Activated CD4-positive, alpha-beta T cell treated with anti-CD3 and anti-CD28 coated beads, Interleukin-2, amount 50 U/mL, for 1 hour (primary cell): ENCODE data around the gene RIMKLB.
"Not testable (repeated sequence)": the region's sequence is repeated elsewhere in the genome, so short reads cannot be mapped to it uniquely, and the experiment has no call there.

Experiments used
- DNase-seq: peaks from one replicate; pipeline ENCODE4 v3.0.0-alpha.2; 2020

RIMKLB gene

DNA sequence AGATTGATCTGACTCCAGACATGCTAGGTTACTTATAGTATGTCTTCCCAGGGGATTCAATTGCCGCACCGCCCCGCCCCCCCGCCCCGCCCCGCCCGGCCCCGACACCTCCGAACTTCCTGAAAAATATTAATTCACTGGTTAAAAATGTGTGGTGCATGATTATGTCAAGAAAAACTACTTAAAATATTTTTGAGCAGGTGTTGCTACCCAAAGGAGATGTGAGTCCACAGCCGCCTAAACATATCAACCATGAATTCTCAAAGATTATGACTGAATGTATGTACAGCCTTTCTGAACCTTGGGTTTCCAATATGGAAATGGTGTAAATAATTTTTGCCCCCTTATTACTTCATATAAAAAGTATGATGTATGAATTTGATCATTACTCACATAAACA is 2.7 kb upstream of the RIMKLB start:
- no peak for DNase-seq

- DNase-seq, result no peak
Observed at GRCh38 chr12:8696442-8697090, 1.2 kb upstream of the RIMKLB start.

DNA sequence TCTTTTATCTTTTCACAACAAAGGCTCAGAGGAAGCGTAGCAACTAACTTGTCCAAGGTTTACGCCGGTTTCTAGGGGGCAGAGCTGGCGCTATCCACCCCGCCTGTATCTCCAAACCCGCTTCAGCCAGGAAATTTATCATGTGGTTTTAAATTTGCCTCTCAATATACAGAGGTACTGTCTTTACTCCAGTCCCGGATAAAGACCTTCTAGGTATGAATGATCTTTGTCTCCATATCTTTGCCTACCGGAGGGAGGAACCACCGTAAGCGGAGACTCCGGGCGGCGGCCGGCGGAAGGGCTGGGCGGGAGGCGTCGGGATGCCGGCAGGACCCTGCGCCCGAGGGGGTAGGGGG is 693 bp upstream of the RIMKLB start:
- DNase-seq, result no peak

DNA sequence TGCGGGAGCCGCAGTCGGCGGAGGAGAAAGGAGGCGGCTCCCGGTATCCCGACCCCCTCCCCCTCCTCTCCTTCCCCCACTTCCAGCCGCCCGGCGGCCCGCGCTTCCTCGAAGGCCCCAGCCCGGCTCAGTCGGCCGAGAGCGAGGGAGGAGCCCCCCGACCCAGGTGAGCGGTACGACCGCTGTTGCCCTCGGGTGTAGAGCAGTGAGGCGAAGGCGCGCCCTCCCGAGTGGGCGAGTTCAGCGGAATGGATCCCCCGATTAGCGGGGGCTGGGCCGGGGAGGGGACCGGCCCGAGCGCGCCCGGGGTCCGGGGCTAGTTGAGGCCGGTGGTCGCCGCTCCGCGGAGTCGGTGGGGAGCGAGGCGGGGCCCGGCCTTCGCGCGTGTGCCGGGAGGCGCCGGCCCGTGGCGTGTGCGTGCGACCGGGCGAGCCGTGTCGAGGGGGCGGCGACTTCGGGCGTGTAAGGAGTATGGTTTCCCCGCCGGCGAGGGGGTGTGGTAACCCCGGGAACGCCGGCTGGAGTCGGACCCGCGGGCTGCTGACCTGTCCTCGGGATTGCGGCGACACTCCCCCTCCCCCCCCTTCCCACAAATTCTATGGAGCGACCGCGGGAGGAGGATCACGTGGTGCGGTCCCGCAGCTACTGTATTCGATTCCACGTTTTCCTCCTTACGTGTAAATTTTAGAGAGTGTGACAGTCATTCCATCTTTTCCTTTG is 501 bp downstream of the RIMKLB start:
- DNase-seq, result peak; percentile 44

GRCh38 chr12:8698879-8699278 is 1.1 kb downstream of the RIMKLB start:
- no peak for DNase-seq

DNA sequence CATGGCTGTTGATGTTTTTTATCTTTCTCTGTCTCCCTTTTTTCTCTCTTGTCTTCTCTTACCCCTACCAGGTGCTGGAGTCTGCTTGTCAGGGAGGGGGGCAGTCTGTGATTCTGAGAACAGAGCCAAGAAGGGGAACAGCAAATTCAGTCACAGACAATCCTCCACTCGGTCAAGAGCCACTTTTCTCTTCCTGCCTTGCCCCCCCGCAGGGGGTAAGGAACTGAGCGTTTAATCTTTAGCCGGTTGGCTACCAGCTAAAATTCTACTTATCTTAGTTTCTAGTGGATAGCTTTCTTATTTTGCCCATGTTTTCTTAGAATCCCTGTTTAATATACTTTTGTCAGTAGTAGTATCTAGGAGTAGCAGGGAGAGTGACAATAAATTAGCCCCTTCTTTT is 1.9 kb downstream of the RIMKLB start:
- DNase-seq, result no peak

DNA sequence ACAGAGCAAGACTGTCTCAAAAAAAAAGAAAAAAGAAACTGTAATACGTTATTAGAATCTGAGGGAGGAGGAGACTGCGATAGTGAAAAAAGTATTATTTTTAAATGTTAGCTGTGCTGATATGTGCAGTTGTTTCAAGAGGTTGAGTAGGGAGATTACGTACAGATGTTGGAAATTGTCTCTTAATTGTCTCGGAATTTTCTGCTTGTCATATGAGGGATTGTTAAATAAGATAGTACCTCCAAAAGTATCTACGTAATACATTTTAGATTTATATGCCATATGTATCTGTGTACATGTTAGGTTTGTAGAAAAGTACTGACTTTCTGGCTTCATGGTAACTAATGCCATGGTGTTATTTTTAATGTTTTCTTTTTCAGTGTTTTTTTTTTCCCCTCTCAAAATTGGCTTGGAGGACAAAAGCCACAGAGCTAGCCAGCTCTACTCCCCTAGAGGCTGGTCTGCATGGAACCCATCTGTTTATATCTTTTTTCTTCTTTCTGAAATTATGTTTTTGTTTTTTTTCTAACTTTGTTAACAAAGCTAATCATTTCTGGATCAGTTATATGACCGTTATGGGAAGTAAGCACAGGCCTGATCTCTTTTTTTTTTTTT is 3.4 kb downstream of the RIMKLB start:
- DNase-seq, result no peak

DNA sequence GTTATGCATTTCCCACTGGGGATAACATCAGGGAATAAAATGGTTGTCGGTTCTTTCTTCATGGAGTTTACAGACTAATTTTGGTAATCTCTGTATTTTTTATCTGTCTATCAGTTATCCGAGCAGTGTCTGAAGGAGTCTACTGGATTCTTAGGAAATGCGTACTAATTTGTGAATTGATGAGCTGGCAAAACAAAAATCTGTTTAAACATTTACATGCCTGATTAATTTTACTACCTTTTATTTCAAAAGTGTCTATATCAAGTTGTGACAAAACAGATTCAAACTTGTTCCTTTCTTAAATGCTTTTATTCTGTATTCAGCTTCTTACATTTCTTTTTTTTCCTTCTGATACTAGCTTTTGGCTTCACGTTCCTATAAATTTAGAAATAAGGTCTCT is 4.4 kb downstream of the RIMKLB start:
- no peak for DNase-seq

DNA sequence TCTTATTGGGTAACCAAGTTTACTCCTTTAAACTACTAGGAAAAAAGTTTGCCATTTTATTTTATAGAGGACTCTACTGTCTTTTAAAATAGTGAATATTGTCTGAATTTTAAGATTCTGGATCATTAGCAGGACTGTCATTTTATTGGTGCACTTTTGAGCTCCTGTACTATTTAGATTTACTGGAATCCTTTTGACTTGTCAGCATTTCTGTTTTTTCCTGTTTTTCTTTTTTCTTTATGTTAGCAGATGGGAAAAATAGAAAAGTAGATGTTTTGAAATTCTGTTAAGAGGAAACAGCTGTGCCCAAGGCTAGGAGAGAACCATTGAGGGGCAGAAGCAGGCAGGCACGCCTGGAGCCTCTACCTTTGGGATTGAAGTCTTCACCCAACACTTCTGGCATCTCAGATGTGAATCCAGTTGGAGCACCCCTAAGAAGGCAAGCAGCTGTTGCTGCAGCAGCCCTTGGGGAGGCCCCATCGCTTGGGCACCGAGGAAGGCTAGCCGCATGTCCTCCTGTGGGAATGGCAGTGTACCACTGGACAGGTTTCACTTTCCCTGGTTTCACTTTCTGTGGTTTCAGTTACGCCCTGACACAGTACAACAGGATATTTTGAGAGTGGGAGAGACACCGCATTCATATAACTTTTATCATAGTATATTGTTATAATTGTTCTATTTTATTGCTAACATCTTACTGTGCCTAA is 11.5 kb downstream of the RIMKLB start:
- no peak for DNase-seq

- no peak for DNase-seq
Observed at GRCh38 chr12:8712572-8712971, 14.8 kb downstream of the RIMKLB start.

DNA sequence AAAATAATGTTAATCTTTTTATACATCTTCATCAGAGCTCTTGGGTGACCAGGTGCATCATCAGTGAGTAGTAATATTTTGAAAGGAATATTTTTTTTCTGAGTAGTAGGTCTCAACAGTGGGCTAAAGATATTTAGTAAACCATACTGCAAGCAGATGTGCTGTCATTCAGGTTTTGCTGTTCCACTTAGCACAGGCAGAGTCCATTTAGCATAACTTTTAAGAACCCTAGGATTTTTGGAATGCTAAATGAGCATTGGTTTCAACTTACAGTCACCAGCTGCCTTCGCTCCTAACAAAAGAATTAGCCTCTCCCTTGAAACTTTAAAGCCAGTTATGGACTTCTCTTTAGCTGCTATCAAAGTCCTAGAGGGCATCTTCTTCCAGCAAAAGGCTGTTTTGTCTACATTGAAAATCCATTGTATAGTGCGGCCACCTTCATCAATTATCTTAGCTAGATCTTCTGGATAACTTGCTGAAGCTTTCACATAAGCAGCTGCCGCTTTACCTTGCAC is 24.6 kb downstream of the RIMKLB start:
- no peak for DNase-seq

- no peak for DNase-seq
Observed at GRCh38 chr12:8734873-8735381, 37.1 kb downstream of the RIMKLB start.

- DNase-seq, result no peak
Observed at GRCh38 chr12:8742501-8742900, 44.7 kb downstream of the RIMKLB start.

DNA sequence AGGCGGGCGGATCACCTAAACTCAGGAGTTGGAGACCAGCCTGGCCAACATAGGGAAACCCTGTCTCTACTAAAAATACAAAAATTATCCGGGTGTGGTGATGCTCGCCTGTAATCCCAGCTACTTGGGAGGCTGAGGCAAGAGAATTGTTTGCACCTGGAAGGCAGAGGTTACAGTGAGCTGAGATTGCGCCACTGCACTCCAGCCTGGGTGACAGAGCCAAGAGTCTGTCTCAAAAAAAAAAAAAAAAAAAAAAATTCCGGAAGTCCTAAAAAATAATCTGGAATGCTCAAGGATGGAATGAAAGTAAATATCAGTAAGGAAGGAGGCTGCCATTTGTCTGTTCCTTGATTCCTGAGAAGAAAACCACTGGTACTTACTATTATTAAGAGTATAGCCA is 45.3 kb downstream of the RIMKLB start:
- not testable (repeated sequence) for DNase-seq

- not testable (repeated sequence) for DNase-seq
Observed at GRCh38 chr12:8745631-8746030, 47.8 kb downstream of the RIMKLB start.

DNA sequence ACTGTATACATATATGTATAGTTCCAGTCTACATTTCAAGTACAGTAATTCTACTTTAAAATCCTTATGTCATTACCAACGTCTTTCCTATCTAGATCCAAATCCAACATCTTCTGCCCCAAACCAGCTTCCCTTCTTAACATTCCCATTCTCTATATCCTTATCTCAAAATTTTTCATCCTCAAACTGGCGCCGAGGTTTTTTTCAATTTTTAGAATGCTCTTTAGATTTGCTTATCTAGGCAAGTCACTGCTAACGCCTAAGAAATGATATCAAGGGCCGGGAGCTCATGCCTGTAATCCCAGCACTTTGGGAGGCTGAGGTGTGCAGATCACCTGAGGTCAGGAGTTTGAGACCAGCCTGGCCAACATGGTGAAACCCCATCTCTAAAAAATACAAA is 48.3 kb downstream of the RIMKLB start:
- no peak for DNase-seq

GRCh38 chr12:8760076-8760475 is 62.3 kb downstream of the RIMKLB start:
- not testable (repeated sequence) for DNase-seq

DNA sequence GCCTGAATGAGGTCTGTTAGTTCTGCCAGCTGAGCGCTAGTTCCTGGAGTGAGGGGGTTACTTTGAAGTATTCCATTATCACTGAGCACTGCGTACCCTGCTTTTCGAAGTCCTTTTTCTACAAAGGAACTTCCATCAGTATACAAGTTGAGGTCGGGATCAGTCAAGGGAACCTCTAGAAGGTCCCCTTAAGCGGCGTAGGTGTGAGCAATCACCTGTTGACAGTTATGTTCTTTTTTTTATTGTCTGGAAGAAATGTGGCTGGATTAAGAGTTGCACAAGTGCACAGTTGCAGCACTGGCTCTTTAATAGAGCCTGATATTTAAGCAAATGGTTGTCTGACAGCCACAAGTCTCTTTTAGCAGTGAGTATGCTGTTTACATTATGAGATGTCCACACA is 64.9 kb downstream of the RIMKLB start:
- not testable (repeated sequence) for DNase-seq

DNA sequence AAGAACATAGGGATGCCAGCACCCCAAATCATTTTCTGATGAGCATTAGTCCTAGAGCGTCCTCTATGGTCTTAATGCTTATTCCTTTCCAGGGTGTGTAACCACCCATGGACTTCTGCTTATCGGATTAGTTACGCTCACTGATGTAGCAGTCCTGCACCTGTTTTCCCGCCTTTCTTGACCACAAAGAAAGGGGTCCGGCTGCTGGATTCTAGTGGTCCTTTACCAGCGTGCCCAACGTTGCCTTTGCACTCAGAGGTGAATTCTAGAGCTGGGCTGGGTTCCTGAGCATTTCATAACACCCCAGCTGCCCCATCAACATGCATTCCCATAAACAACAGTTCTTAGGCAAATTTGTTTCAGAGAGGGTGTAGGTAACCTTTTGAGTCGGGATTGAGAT is 68.3 kb downstream of the RIMKLB start:
- DNase-seq, result not testable (repeated sequence)

GRCh38 chr12:8770499-8770898 is 72.7 kb downstream of the RIMKLB start:
- no peak for DNase-seq

GRCh38 chr12:8771072-8771471 is 73.3 kb downstream of the RIMKLB start:
- no peak for DNase-seq

GRCh38 chr12:8773461-8773860 is 75.7 kb downstream of the RIMKLB start:
- DNase-seq, result no peak

- DNase-seq, result no peak
Observed at GRCh38 chr12:8779281-8779680, 81.5 kb downstream of the RIMKLB start.
